GM08714 (cell line): ENCODE results near the gene ATP2B1.

Experiments
- H3K4me3 ChIP-seq: fragments of 200-500 bp; sonication (Bioruptor generic); 2 replicates; pipeline ENCODE4 v1.5.1; 2014; ENCODE audit warnings: mild to moderate bottlenecking, low read length, inconsistent platforms
- ZNF274 ChIP-seq: IDR thresholded peaks from 2 replicates; pipeline ENCODE4 v1.6.1; 2012; ENCODE audit warnings: mild to moderate bottlenecking, low read depth, low read length

The ATP2B1 gene

GRCh38 chr12:89636776-89637160 lies 71.9 kb downstream of the ATP2B1 start:
- no peak for TF ChIP-seq ZNF274
- H3K4me3 ChIP-seq: no peak overlapping the region

- TF ChIP-seq ZNF274: no peak
Measured at GRCh38 chr12:89636052-89636775, 72.4 kb downstream of the ATP2B1 start.

GRCh38 chr12:89634508-89634907 lies 74.1 kb downstream of the ATP2B1 start:
- no peak overlapping the region for H3K4me3 ChIP-seq
- TF ChIP-seq ZNF274: no peak

More at GRCh38 chr12:89636052-89636775, 72.4 kb downstream of the ATP2B1 start:
- no peak overlapping the region for H3K4me3 ChIP-seq

GRCh38 chr12:89632778-89633177 lies 75.9 kb downstream of the ATP2B1 start:
- H3K4me3 ChIP-seq: no peak overlapping the region
- no peak for TF ChIP-seq ZNF274

GRCh38 chr12:89622115-89622514 lies 86.5 kb downstream of the ATP2B1 start:
- TF ChIP-seq ZNF274: no peak
- no peak overlapping the region for H3K4me3 ChIP-seq

GRCh38 chr12:89621521-89621920 lies 87.1 kb downstream of the ATP2B1 start:
- no peak for TF ChIP-seq ZNF274
- H3K4me3 ChIP-seq: no peak overlapping the region

- no peak overlapping the region for H3K4me3 ChIP-seq
- no peak for TF ChIP-seq ZNF274
Measured at GRCh38 chr12:89619764-89620163, 88.9 kb downstream of the ATP2B1 start.

GRCh38 chr12:89618113-89618862 lies 90.3 kb downstream of the ATP2B1 start:
- TF ChIP-seq ZNF274: no peak
- H3K4me3 ChIP-seq: no peak overlapping the region

- TF ChIP-seq ZNF274: no peak
- no peak overlapping the region for H3K4me3 ChIP-seq
Measured at GRCh38 chr12:89610366-89610765, 98.3 kb downstream of the ATP2B1 start.

- H3K4me3 ChIP-seq: no peak overlapping the region
- TF ChIP-seq ZNF274: no peak
Measured at GRCh38 chr12:89603678-89604077, 105.0 kb downstream of the ATP2B1 start.

- H3K4me3 ChIP-seq: no peak overlapping the region
- no peak for TF ChIP-seq ZNF274
Measured at GRCh38 chr12:89597770-89598169, 110.9 kb downstream of the ATP2B1 start.

- no peak for TF ChIP-seq ZNF274
- no peak overlapping the region for H3K4me3 ChIP-seq
Measured at GRCh38 chr12:89597210-89597609, 111.4 kb downstream of the ATP2B1 start.

GRCh38 chr12:89593873-89594272 lies 114.8 kb downstream of the ATP2B1 start:
- no peak overlapping the region for H3K4me3 ChIP-seq
- TF ChIP-seq ZNF274: no peak

- TF ChIP-seq ZNF274: no peak
- no peak overlapping the region for H3K4me3 ChIP-seq
Measured at GRCh38 chr12:89593233-89593632, 115.4 kb downstream of the ATP2B1 start.

- no peak for TF ChIP-seq ZNF274
- no peak overlapping the region for H3K4me3 ChIP-seq
Measured at GRCh38 chr12:89589753-89590152, 118.9 kb downstream of the ATP2B1 start.
